Activated CD8-positive, alpha-beta T cell treated with anti-CD3 and anti-CD28 coated beads for 36 hours (primary cell): ENCODE data around the gene RTRAF. TPM values are rescaled to one million over a fixed set of nuclear protein-coding genes. Genes with fewer than 3 reads are reported as not detected.

Experiments used
- ATAC-seq: fragments of 200-7000 bp; cut with Tn5 transposase; one replicate; pipeline ENCODE4 v1.10.0; 2021; ENCODE audit warnings: mild to moderate bottlenecking, moderate library complexity
- CTCF ChIA-PET: fragments of 350-600 bp; sonication (Branson Sonifier 250); formaldehyde crosslinking; loops from one replicate; lab custom pipeline; 2021; ENCODE audit warnings: antibody characterized with exemption; lab: Charles Lee
- POLR2A ChIA-PET: fragments of 350-600 bp; sonication (Branson Sonifier 250); formaldehyde crosslinking; loops from one replicate; lab custom pipeline; 2021; ENCODE audit warnings: antibody characterized with exemption; lab: Charles Lee
- DNase-seq: peaks from one replicate; pipeline ENCODE4 v3.0.0-alpha.2; 2020
- H3K27ac Mint-ChIP-seq: one replicate; pipeline ENCODE4 v1.8.0; 2021; ENCODE audit warnings: mild to moderate bottlenecking, mixed read lengths
- H3K27me3 Mint-ChIP-seq: one replicate; pipeline ENCODE4 v1.8.0; 2021; ENCODE audit warnings: mixed read lengths
- H3K36me3 Mint-ChIP-seq: one replicate; pipeline ENCODE4 v1.8.0; 2021; ENCODE audit warnings: low read depth, mixed read lengths
- H3K4me1 Mint-ChIP-seq: one replicate; pipeline ENCODE4 v1.8.0; 2021; ENCODE audit warnings: low read depth, mixed read lengths
- H3K4me3 Mint-ChIP-seq: one replicate; pipeline ENCODE4 v1.8.0; 2021; ENCODE audit warnings: mild to moderate bottlenecking, moderate library complexity, mixed read lengths
- H3K9me3 Mint-ChIP-seq: one replicate; pipeline ENCODE4 v1.8.0; 2021; ENCODE audit warnings: mixed read lengths
- intact Hi-C: fragments of 100-400 bp; cut with micrococcal nuclease; formaldehyde crosslinking; loops from one replicate; pipeline ENCODE4 v1.10.0; 2022
- total RNA-seq, 2 experiments: library from RNA; stranded (reverse); gene quantifications; one replicate each; pipeline ENCODE4 v1.2.3, GENCODE V29; 2021
- TF ChIP-seq, protein P1 (sequence below): fragments of 200-600 bp; IDR thresholded peaks from one replicate; pipeline ENCODE4 v1.8.0; 2022; ENCODE audit warnings: antibody characterized with exemption, mild to moderate bottlenecking

RTRAF gene
- total RNA-seq, 2 experiments from 2014 or later = 230 to 235 TPM

DNA sequence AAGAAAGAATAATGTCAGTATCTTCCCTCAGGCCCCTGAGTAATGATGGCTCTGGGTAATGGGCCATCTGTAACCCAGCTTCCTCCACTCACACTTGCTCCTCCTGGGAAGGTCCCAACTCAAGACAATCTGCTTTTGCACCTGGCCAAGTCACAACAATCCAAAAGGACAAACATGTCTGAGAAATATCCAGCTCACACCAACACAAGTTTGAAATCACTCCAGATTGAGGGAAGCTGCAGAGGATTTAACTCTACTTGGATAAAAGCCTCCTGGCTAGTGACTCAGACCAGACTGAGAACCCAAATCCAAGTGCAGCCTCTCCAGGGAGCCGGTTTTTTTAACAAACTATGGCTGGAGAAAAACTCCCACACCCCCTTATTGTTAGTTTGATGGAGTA lies 34.2 kb downstream of the RTRAF start:
- intact Hi-C loops = no loop called here
- Mint-ChIP-seq H3K36me3 (peaks cover 2% of the 10 kb centered on the region), H3K9me3 (peaks cover 9% of the 10 kb centered on the region), H3K27me3 (no peaks in the 10 kb centered on the region), H3K4me1 (peaks cover 43% of the 10 kb centered on the region), H3K4me3 (no peak overlapping the region), H3K27ac (no peak overlapping the region)
- ATAC-seq (no peak), DNase-seq (no peak)
- TF ChIP-seq, protein P1, sequence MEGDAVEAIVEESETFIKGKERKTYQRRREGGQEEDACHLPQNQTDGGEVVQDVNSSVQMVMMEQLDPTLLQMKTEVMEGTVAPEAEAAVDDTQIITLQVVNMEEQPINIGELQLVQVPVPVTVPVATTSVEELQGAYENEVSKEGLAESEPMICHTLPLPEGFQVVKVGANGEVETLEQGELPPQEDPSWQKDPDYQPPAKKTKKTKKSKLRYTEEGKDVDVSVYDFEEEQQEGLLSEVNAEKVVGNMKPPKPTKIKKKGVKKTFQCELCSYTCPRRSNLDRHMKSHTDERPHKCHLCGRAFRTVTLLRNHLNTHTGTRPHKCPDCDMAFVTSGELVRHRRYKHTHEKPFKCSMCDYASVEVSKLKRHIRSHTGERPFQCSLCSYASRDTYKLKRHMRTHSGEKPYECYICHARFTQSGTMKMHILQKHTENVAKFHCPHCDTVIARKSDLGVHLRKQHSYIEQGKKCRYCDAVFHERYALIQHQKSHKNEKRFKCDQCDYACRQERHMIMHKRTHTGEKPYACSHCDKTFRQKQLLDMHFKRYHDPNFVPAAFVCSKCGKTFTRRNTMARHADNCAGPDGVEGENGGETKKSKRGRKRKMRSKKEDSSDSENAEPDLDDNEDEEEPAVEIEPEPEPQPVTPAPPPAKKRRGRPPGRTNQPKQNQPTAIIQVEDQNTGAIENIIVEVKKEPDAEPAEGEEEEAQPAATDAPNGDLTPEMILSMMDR = no peak
- POLR2A ChIA-PET = no interaction called here
- CTCF ChIA-PET = interaction anchor here (0.8 to 2.2 kb wide), 2 partner anchors 11 to 107 kb away, joined by 3 to 6 read pairs; no protein-coding TSS in a partner anchor

DNA sequence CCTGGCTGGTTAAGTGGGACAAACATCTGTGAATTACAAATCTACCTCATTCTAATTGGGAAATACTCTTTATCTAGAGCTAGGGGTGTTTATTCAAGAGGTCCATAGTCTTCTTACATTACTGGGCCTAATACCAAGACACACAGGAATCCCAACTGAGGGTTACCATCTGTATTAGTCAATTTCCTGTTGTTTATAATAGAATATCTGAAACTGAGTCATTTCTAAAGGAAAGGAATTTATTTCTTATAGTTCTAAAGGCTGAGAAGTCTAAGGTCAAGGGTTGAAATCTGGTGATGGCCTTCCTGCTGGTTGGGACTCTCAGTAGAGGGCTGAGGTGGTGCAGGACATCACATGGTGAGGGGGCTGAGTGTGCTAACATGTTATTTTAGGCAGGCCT lies 36.0 kb downstream of the RTRAF start:
- ChIA-PET CTCF (interaction anchor here (1.0 kb wide), 1 partner anchor 10 kb away, joined by 4 read pairs; no protein-coding TSS in a partner anchor), POLR2A (no interaction called here)
- peaks cover 9% of the 10 kb centered on the region for H3K9me3 Mint-ChIP-seq
- ATAC-seq (no peak), DNase-seq (no peak)
- peaks cover 2% of the 10 kb centered on the region for H3K36me3 Mint-ChIP-seq
- intact Hi-C loops = no loop called here
- TF ChIP-seq, protein P1 = no peak
- no peaks in the 10 kb centered on the region for H3K27me3 Mint-ChIP-seq
- no peak overlapping the region for H3K4me3 Mint-ChIP-seq
- no peak overlapping the region for H3K27ac Mint-ChIP-seq
- peaks cover 37% of the 10 kb centered on the region for H3K4me1 Mint-ChIP-seq

DNA sequence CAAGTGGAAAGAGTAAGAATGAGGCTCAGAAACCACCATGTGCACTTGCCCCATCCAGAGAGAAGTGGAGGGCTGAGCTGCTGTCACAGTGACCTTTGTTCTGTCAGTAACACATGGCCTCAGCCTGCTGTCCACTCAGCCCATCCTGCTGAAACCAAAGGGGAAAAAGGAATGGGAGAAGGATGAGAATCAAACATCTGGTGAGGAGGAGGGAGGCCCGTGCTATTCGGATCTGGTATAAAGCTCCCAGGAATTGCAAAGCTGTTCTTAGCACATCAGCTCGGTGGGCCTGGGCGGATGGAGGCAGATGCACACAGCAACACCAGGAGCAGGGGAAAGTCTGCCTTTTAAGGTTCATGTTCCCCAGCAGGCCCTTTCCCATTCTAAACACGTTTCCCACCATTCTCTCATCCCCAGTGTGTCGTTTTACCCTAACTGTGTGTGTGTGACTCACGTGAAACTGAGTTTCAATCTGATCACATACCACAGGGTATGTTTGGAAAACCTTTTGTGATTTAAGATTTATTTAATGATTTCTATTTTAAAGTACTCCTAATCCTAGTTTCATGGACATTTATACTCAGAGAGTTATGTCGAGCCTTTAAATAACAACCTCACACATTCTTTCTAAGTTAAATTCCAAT lies 36.8 kb downstream of the RTRAF start:
- Mint-ChIP-seq H3K9me3 (peaks cover 9% of the 10 kb centered on the region), H3K36me3 (peaks cover 2% of the 10 kb centered on the region), H3K4me3 (no peak overlapping the region), H3K4me1 (peaks cover 30% of the 10 kb centered on the region), H3K27ac (no peak overlapping the region), H3K27me3 (no peaks in the 10 kb centered on the region)
- no peak for DNase-seq
- no peak for ATAC-seq
- ChIA-PET CTCF (no interaction called here), POLR2A (interaction anchor here (0.7 to 0.8 kb wide), 2 partner anchors 10 to 22 kb away, joined by 3 read pairs; no protein-coding TSS in a partner anchor)
- TF ChIP-seq, protein P1 = no peak
- intact Hi-C loops = no loop called here

DNA sequence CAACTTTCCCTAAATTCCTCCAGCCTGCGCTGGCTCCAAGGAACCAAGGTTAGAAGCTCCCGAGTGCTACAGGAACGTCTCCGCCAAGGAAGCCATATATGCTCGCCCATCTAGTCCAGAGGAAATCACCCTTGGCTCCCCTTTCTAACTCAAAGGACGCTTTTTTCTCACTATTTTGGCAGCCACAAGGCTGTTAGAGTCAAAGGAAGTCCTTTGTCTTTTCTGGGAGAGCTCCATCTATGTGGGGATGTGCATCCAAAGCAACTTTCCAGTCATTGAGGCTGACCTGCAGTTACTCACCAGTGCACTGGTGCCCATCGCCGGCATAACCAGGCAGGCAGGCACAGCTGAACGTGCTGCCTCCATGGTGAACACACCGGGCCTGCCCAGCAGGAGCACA lies 37.6 kb downstream of the RTRAF start:
- Mint-ChIP-seq H3K36me3 (peaks cover 2% of the 10 kb centered on the region), H3K4me1 (peaks cover 22% of the 10 kb centered on the region), H3K4me3 (no peak overlapping the region), H3K27me3 (no peaks in the 10 kb centered on the region), H3K27ac (no peak overlapping the region), H3K9me3 (peaks cover 9% of the 10 kb centered on the region)
- intact Hi-C loops = no loop called here
- ATAC-seq = no peak
- CTCF ChIA-PET = no interaction called here
- no peak for DNase-seq
- TF ChIP-seq, protein P1 = no peak
- POLR2A ChIA-PET = interaction anchor here (0.7 kb wide), 1 partner anchor 11 kb away, joined by 3 read pairs; no protein-coding TSS in a partner anchor

DNA sequence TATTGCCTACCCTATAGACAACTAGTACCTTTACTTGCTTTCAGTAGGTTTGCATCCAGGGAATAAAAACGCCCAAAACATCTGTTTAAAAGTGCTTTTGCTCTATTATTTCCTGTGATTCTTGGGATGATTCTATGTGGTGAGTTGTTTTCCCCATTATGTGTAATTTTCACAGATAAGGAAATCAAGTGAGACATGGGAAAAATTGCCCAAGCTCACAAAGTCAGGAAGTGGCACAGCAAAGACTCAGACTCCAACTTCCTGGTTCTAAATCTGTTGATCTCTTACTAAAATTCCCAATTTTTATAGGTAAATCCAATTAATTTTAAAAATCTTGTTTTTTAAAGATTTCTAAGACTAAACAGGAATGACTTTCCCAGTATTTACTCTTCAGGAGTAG lies 40.5 kb downstream of the RTRAF start:
- DNase-seq (no peak), ATAC-seq (no peak)
- ChIA-PET CTCF (no interaction called here), POLR2A (no interaction called here)
- Mint-ChIP-seq H3K27ac (no peak overlapping the region), H3K4me3 (no peak overlapping the region), H3K36me3 (no peaks in the 10 kb centered on the region), H3K9me3 (no peaks in the 10 kb centered on the region), H3K27me3 (peaks cover 2% of the 10 kb centered on the region), H3K4me1 (peaks cover 9% of the 10 kb centered on the region)
- intact Hi-C loops = no loop called here
- TF ChIP-seq, protein P1 = no peak
